HG03045 (cell line): ENCODE data around the gene ECHS1.
A peak's percentile ranks its signal among the peaks of the same experiment; 100 is the strongest.
"Not testable (repeated sequence)": the region's sequence is repeated elsewhere in the genome, so short reads cannot be mapped to it uniquely, and the experiment has no call there.

ENCODE experiments used
- ATAC-seq: cut with Tn5 transposase; IDR thresholded peaks from one replicate; pipeline ENCODE4 v1.9.1; 2021; ENCODE audit warnings: mild to moderate bottlenecking, moderate library complexity; ENCODE audit not compliant: unreplicated experiment

The ECHS1 gene

DNA sequence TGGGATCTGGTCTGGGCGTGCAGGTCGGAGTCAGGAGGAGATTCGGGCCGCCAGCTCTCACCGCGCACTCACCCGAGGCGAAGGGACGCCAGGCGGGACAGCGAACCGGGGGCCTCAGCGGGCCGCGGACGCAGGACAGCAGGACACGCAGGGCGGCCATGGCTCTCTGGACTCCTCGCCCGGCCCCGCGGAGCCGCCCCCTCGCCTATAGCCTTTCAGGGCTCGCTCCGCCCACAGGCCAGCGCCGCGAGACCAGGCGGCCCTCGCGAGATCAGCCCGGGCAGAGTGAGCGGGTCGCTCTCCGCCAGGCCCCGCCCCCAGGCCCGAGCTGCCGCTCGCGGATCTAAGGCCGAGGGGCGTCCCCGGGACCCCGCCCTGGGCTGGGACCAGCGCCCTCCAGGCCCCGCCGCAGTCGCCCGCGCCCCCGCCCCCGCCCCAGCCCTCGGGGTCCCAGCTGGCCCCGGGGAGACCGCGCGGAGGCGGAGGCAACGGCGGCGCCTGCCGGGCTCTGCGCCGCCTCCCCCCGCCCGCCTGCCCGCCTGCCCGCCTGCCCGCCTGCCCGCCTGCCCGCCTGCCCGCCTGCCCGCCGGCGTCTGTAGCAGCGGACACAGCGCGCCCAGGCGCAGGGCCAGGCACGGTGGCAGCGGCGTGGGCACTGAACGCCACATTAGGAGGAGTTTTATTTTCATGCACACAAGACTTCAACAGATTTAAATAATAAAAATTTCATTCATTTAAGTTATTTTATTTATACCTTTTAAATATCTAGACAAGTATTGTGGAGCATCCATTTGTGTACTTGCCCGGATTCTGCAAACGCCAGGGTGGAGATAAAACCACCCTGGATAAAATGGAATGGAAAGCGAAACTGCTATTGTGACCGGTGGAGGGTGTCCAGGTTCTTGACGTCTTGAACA lies at the start of gene ECHS1:
TSS of gene ECHS1 (minus strand) at position 181 of the 917 bp plus-strand sequence. CDS start at position 160, 21 bp downstream.
- ATAC-seq: peak; percentile 90

DNA sequence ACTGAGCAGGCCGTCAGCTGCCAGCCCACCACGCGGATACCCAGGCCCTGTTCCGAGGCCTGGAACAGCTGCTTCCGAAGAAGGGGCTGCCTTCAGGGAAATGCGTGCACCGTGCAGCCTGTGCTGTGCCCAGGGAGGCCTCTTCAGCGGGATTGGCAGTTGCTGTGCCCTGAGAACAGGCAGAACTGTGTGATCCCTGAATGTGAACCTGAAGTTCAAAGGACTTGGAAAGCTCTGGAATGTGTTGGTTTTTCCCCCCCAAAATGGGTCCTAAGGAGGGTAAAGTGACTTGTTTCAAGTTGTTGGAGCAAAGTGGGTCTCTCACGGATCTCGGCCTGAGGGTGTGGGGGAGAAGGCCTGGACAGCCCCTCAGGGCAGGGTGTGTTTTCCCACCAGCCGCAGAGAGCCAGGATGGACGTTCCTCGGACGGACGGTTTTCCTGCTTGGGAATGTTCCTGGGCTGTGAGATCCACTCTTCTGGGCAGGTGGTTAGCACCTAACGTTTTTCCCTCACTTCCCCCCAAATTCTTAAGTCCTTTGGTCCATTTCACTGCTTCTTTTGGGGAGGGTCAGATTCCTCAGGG lies 49.2 kb upstream of the ECHS1 start:
- no peak for ATAC-seq

DNA sequence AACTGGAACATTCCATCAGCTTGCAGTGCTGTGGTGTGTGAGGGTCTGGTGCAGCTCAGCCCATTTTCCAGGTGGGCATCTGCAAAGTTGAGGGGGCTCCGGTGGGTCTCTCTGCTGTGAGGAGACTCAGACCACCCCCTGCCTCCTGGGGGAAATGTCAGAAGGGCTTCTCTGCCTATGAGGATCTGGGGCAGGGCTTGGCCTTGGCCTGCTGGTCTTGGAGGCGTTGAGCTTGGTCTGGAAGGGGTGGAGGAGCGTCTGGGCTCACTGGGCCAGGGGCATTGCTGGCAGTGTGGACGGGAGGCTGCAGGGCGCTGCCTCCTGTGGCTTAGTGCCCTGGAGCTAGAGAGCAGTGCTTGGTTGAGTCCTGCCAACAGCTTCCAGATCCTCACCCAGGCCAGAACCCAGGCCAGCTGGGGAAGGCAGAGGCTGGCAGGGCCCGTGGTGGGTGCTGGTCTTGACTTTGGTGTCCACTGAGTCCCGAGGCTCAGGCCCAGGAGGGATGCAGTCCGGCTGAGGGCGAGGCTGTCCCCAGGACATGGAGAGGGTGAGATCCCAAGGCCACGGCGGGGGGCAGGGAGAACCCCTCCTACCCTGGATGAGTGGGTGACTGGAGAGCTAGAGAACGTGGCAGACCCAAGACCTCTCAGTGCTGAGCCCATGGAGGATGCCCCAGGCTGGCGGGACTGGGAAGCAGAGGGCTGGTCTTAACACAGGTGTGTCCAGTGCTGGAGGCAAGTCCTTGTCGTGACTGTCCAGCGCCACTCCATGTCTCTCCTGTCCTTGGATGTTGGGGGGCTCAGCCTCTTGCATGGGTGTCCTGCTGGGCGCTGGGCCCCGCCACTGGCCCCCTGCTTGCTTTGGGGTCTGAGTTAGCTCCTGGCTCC lies 48.4 kb upstream of the ECHS1 start:
- ATAC-seq: no peak

DNA sequence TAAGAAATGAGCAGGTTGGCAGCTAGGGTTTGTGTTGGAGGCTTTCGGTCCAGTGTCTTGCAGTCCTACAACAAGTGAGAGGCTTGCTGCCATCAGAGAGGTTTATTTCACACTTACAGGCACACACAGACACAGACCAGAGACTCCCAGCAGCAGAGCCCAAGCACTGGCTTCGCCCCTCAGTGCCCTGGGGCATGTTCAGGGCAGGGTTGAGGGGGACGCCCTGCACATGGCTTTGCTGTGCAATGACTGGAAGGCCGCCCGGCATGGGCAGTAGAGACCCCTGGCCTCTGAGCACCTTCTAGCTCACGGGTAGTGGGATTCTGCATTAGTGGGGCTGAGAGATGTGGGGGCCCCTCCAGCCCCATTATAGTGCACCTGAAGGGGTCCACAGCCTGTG lies 47.4 kb upstream of the ECHS1 start:
- ATAC-seq: no peak

DNA sequence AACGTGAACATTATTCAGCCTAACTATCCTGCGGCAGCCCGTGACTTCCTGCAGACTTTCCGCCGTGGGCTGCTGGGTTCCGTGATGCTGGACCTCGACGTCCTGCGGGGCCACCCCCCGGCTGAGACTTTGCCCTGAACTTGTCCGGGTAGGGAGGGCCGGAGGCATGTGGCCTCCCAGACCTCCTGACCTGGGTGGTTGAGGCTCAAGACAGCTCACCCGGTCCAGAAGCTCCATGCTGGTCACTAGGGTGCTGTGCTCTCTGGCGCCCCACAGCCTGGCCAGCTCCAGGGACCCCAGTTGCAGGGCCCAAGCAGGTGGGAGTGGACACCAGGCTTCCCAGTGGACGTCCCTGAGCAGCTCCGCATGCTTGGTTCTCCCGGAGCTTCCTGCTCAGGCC lies 46.9 kb upstream of the ECHS1 start:
- no peak for ATAC-seq

DNA sequence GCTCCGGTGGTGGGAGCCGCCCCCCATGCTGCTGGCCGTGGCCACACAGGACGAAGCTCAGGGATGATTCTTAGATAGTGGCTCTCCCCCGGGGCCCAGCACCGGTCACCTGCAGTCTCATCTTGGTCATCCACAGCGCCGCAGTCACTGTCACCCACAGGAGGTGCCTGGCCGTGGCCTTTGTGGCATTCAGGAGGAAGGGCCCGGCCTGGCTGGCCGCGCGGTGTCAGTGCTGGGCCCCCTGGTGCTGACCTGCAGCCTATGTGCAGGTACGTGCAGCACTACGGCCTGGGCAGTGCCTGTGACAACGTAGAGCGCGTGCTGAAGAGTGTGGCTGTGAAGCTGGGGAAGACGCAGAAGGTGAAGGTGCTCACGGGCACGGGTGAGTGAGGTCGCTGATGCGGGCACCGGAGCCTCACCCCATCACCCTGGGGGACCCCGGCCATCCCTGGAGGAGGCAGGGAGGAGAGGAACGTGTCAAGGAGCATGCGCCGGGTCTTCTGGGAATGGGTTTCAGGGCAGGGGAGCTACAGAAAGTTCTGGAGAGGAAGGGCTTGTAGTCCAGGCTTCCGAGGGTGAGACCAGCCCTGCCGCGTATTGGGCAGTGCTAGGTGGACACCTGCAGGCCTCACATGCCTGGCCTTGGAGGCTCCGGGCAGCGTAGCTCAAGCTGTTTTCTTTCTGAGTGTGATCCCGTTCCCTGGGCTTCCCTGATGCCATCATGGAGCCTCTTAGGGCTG lies 46.2 kb upstream of the ECHS1 start:
- no peak for ATAC-seq

DNA sequence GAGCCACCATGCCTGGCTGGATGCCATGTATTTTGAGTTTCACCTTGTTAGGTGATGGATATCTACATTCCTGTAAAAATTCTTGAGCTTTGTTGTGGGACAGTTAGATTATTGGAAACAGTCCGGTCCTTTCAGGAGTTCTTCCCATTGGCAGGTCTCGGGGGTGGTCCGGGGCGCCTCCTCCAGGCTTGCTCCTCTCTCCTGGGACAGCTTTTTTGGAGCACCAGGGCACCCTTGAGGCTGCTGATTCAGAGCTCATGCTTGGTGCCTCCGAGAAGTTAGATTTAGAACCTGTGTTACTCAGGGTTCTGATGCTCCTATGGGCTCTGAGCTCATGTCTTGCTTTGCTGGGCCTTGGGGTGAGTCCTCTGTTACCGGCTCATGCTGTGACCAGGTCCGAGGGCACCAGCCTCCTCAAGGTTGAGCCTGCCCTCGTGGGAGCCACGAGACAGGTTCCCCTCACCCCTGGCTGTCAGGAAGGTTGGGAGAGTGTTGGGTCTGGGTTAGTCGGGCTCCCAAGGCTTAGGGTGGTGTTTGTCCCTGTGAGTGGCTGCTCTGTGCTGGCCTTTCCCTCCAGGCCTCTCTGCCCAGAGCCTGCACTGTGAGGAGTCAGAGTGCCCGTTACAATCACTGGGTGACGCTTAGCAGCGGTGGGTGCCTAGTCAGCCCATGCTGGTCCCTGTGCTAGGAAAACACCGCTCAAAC lies 45.3 kb upstream of the ECHS1 start:
- ATAC-seq: no peak

DNA sequence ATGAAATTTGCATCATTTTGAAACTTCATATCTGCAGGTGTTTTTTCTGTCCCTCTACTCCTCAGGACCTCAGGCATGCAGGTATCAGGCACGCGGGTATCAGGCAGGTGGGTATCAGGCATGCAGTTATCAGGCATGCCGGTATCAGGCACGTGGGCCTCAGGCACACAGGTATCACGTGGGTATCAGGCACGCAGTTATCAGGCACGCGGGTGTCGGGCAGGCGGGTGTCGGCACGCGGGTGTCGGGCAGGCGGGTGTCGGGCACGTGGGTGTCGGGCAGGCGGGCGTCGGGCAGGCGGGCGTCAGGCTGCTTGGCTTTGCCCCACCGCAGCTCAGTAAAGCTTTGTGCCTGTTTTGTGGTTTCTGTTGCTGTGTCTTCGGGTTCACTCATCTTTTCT lies 42.6 kb upstream of the ECHS1 start:
- no peak for ATAC-seq

DNA sequence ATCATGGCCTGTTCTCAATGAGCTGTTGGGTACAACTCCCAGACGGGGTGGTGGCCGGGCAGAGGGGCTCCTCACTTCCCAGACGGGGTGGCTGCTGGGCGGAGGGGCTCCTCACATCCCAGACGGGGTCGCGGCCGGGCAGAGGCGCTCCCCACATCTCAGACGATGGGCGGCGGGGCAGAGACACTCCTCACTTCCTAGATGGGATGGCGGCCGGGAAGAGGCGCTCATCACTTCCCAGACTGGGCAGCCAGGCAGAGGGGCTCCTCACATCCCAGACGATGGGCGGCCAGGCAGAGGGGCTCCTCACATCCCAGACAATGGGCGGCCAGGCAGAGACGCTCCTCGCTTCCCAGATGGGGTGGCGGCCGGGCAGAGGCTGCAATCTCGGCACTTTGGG lies 41.2 kb upstream of the ECHS1 start:
- ATAC-seq: not testable (repeated sequence)

DNA sequence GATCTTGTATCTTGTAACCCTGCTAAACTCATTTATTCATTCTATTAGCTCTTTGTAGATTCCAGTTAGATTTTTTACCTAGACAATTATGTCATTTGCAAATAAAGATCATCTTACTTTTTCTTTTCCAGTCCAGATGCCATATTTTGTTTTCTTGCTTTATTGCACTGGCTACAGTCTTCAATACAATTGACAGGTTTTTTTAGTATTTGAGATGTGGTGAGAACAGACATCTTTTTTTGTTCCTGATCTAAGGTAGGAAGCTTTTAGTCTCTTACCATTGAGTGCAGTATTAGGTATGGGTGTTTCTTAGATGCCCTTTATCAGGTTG lies 39.2 kb upstream of the ECHS1 start:
- no peak for ATAC-seq

DNA sequence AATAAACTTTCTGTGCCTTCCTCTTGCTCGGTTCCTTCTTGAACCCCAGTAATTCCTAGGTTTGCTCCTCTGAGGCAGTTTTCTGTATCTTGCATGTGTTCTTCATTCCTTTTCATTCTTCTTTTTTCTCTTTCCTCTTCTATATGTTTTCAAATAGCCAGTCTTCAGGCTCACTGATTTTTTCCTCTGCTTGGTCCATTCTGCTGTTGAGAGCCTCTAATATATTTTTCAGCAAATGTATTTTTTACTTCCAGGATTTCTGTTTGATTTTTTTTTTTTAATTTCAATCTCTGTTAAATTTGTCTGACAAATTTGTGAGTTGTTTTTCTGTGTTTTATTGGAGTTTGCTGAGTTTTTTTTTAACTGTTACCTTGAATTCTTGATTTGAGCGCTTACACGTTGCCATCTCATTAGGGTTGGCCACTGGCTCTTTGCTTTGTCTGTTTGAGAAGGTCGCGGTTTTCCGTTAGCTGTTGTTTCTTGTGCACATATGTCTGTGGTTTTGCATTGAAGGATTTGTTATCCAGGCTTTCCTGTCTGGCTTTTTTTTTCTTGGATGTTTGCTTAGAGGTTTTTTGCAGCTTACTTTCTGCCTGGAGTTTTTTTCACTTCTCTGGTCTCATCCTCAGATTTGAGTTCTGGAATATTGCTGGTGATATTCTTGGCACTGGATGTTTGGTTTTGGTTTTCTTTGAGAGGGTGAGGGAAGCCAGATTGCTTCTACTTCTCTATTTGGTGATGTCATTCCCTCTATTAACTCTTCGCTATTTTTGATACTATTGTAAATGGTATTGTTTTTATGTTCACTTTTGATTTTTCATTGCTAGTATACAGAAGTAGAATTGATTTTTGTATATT lies 38.6 kb upstream of the ECHS1 start:
- ATAC-seq: no peak

DNA sequence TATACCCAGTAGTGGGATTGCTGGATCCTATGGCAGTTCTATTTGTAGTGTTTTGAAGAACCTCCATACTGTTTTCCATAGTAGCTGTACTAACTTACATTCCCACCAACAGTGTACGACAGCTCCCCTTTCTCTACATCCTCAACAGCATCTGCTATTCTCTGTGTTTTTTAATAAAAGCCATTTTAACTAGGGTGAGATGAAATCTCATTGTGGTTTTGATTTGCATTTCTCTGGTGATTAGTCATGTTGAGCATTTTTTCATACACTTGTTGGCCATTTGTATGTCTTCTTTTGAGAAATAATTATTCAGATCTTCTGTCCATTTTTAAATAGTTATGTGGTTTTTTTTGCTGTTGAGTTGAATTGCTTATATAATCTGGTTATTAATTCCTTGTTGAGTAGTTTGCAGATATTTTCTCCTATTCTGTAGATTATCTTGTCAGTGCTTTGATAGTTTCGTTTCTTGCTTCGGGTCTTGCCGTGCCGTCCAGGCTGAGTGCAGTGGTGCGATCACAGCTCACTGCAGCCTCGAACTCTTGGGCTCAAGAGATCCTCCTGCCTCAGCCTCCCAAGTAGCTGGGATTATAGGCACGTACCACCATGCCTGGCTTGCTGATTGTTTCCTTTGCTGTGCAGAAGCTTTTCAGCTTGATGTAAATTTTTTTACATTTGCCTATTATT lies 32.8 kb upstream of the ECHS1 start:
- ATAC-seq: no peak

DNA sequence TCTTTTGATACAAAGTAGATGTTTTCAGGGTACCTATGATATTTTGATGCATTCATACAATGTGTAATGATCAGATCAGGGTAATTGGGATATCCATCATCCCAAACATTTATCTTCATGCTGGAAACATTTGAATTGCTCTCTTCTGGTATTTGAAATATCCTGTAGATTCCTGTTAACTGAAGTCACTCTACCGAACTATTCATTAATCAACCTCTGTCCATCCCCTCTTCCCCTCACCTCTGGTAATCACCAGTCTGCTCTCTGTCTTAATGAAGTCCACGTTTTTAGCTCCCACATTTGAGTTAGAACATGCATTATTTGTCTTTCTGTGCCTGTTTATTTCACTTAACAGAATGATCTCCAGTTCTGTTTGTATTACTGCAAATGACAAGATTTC lies 32.1 kb upstream of the ECHS1 start:
- no peak for ATAC-seq

DNA sequence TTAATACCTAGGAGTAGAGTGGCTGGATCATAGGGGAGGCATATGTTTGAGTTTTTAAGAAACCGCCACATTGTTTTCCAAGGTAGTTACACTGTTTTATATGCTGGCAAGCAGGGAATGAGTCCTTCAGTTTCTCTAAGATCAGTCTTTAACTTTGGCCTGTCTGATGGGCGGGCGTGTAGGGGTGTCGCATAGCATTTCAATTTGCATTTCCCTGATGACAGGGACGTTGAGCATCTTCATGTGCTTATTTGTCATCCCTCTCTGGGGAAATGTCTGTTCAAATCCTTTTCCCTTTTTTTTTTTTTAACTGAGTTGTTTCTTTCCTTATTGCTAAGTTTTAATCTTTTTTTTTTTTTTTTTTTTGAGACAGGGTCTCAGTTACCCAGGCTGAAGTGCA lies 30.6 kb upstream of the ECHS1 start:
- ATAC-seq: no peak

DNA sequence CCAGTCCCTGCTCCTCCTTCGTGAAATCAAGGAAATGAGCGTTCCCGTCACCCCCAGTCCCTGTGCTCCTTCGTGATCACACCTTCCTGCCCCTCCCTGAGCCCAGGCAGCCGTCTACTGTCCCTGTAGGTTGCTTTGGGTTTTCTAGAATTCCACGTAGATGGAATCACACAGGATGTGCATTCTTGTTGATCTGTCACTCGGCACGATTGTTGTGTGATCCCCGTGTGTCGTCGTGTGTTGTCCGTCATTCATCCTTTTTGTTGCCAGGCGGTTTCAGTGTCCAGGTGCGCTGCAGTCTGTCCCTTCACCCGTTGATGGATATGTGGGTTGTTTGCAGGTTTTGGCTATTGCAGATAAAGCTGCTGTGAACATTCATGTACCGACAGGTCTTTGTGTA lies 30.2 kb upstream of the ECHS1 start:
- ATAC-seq: no peak

DNA sequence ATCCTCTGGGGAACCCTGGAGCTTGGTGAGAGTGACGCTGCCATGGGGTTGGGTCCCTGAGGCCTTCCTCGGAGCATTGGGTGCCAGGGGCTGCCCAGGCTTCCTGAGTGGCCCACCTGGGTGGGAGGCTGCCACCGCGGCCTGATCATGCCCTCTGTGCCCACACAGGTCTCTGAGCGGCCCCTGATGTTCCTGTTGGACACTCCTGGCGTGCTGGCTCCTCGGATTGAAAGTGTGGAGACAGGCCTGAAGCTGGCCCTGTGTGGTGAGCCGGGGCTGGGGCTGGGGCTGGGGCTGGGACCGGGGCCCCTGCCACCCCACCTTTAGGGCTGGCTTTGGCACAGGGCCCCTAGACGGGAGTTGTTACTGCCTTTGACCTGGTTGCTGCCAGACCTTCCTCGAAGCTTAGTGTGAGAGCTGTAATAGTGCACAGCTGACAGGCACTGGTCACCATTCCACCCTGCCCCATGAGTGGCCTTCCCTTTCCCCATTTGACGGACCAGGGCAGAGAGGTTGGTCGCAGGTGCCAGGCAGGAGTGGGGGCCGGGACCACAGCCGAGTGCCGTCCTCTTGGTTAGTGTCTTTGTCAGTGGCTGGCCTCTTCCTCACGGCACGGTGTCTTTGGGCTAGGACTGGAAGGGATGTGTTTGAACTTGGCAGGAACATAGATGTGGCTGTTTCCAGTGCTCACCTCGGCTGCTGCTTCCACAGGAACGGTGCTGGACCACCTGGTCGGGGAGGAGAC lies 29.0 kb upstream of the ECHS1 start:
- no peak for ATAC-seq

DNA sequence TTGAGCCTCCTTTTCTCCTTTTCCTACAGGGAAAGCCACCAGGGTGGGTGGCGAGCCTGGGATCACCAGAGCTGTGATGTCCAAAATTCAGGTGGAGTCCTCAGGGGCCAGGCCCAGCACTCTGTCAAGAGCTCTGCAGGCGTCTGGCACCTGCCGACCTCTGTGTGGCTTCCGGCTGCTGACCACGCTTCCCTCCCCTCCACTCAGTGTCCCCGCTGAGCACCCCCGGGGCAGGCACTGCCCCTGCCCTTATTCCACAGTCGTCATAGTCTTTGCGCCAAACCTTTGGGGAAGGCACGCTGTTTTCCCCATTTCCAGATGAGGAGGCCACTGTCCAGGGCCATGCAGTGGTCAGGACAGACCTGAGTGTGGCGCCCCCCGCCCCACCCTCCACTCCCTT lies 28.3 kb upstream of the ECHS1 start:
- peak; percentile 14 for ATAC-seq
